ENCODE data around the gene IVD. TPM values are rescaled to one million over a fixed set of nuclear protein-coding genes. Genes with fewer than 3 reads are reported as not detected.

The IVD gene
- total RNA-seq, 1 donor from 2014 or later = 44.3 TPM

- H3K4me3 Mint-ChIP-seq (ENCODE audit: unreplicated experiment) = no peak overlapping the region
- H3K9me3 Mint-ChIP-seq (ENCODE audit: unreplicated experiment) = peaks cover 7% of the 10 kb centered on the region
- no peak for DNase-seq
- TF ChIP-seq, protein P1, sequence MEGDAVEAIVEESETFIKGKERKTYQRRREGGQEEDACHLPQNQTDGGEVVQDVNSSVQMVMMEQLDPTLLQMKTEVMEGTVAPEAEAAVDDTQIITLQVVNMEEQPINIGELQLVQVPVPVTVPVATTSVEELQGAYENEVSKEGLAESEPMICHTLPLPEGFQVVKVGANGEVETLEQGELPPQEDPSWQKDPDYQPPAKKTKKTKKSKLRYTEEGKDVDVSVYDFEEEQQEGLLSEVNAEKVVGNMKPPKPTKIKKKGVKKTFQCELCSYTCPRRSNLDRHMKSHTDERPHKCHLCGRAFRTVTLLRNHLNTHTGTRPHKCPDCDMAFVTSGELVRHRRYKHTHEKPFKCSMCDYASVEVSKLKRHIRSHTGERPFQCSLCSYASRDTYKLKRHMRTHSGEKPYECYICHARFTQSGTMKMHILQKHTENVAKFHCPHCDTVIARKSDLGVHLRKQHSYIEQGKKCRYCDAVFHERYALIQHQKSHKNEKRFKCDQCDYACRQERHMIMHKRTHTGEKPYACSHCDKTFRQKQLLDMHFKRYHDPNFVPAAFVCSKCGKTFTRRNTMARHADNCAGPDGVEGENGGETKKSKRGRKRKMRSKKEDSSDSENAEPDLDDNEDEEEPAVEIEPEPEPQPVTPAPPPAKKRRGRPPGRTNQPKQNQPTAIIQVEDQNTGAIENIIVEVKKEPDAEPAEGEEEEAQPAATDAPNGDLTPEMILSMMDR (IDR thresholded peaks at IDR 0.05; ENCODE audit: partially characterized antibody, unreplicated experiment) = no peak
- H3K27me3 Mint-ChIP-seq (ENCODE audit: unreplicated experiment) = peaks cover 6% of the 10 kb centered on the region
- H3K4me1 Mint-ChIP-seq (ENCODE audit: low read depth, unreplicated experiment) = peaks cover 27% of the 10 kb centered on the region
- H3K36me3 Mint-ChIP-seq (ENCODE audit: unreplicated experiment) = no peaks in the 10 kb centered on the region
- no peak overlapping the region for H3K27ac Mint-ChIP-seq (ENCODE audit: unreplicated experiment)
Observed at GRCh38 chr15:40456299-40456712, 50.7 kb downstream of the IVD start.

DNA sequence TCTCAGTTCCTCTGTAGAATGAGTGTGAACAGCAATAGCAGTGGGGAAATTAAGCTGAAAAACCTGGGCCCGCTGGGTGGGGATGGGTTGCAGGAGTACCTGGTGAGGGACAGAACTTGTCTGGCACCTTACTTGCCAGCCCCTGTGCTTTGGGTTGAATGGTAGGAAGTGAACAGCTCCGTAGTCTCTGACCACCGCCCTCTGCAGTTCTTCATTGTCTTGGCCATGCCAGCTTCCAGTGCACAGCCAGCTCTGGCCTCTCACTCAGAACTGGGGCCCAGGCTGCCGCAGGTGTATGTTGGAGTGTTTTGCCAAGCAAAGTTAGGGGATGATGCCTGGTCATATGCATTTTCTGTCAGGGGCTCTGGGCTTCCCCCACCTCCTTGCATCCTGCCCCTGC lies 51.1 kb downstream of the IVD start:
- Mint-ChIP-seq H3K27ac (ENCODE audit: unreplicated experiment) (no peak overlapping the region), H3K4me1 (ENCODE audit: low read depth, unreplicated experiment) (peaks cover 27% of the 10 kb centered on the region), H3K36me3 (ENCODE audit: unreplicated experiment) (no peaks in the 10 kb centered on the region), H3K27me3 (ENCODE audit: unreplicated experiment) (peaks cover 6% of the 10 kb centered on the region), H3K4me3 (ENCODE audit: unreplicated experiment) (no peak overlapping the region), H3K9me3 (ENCODE audit: unreplicated experiment) (peaks cover 7% of the 10 kb centered on the region)
- no peak for DNase-seq
- TF ChIP-seq, protein P1 (IDR thresholded peaks at IDR 0.05; ENCODE audit: partially characterized antibody, unreplicated experiment) = no peak

- Mint-ChIP-seq H3K27me3 (ENCODE audit: unreplicated experiment) (peaks cover 6% of the 10 kb centered on the region), H3K4me1 (ENCODE audit: low read depth, unreplicated experiment) (peaks cover 20% of the 10 kb centered on the region), H3K36me3 (ENCODE audit: unreplicated experiment) (no peaks in the 10 kb centered on the region), H3K27ac (ENCODE audit: unreplicated experiment) (no peak overlapping the region), H3K4me3 (ENCODE audit: unreplicated experiment) (no peak overlapping the region), H3K9me3 (ENCODE audit: unreplicated experiment) (peaks cover 4% of the 10 kb centered on the region)
- TF ChIP-seq, protein P1 (IDR thresholded peaks at IDR 0.05; ENCODE audit: partially characterized antibody, unreplicated experiment) = no peak
- DNase-seq = no peak
Observed at GRCh38 chr15:40458495-40459371, 53.1 kb downstream of the IVD start.

DNA sequence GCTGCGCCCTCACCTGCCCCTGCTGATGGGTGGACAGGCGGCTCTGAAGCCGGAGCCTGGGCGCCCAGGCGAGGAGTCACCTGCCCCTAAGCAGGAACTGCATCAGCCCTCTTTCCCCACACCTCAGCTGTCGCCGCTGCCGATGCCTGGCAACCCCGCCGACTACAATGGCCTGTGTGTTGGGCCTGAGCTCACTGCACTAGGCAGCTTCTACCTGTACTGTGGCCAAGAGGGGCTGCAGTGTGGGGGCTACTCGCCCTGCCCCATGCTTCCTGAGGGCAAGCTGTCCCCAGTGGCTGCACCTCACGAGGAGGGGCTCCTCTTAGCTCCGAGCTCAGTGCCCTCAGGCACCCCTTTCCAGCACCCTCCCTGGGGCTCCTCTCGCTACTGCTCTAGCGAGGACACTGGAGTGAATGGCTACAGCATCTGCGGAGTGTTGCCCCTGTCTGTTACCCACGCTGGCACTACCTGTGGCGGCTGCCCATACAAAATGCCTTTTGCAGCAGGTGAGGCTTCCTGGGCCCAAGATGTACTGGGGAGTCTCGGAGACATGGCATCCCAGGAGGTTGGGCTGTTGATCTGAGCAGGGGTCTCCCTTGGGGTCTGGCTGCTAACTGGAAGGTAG lies 53.9 kb downstream of the IVD start:
- no peak overlapping the region for H3K27ac Mint-ChIP-seq (ENCODE audit: unreplicated experiment)
- no peak for DNase-seq
- TF ChIP-seq, protein P1 (IDR thresholded peaks at IDR 0.05; ENCODE audit: partially characterized antibody, unreplicated experiment) = no peak
- H3K9me3 Mint-ChIP-seq (ENCODE audit: unreplicated experiment) = peaks cover 4% of the 10 kb centered on the region
- H3K4me1 Mint-ChIP-seq (ENCODE audit: low read depth, unreplicated experiment) = peaks cover 15% of the 10 kb centered on the region
- H3K4me3 Mint-ChIP-seq (ENCODE audit: unreplicated experiment) = no peak overlapping the region
- peaks cover 3% of the 10 kb centered on the region for H3K27me3 Mint-ChIP-seq (ENCODE audit: unreplicated experiment)
- no peaks in the 10 kb centered on the region for H3K36me3 Mint-ChIP-seq (ENCODE audit: unreplicated experiment)

- H3K4me1 Mint-ChIP-seq (ENCODE audit: low read depth, unreplicated experiment) = peaks cover 9% of the 10 kb centered on the region
Observed at GRCh38 chr15:40460404-40460803, 54.8 kb downstream of the IVD start.

More at GRCh38 chr15:40460404-40460803, 54.8 kb downstream of the IVD start:
- Mint-ChIP-seq H3K27me3 (ENCODE audit: unreplicated experiment) (peaks cover 3% of the 10 kb centered on the region), H3K9me3 (ENCODE audit: unreplicated experiment) (peaks cover 2% of the 10 kb centered on the region), H3K27ac (ENCODE audit: unreplicated experiment) (no peak overlapping the region), H3K36me3 (ENCODE audit: unreplicated experiment) (no peaks in the 10 kb centered on the region), H3K4me3 (ENCODE audit: unreplicated experiment) (no peak overlapping the region)
- TF ChIP-seq, protein P1 (IDR thresholded peaks at IDR 0.05; ENCODE audit: partially characterized antibody, unreplicated experiment) = no peak
- no peak for DNase-seq
